ENCODE data around the gene PPIL1.
"Not testable (repeated sequence)": the region's sequence is repeated elsewhere in the genome, so short reads cannot be mapped to it uniquely, and the experiment has no call there.

Gene PPIL1

GRCh38 chr6:36874443-36875249, at the start of gene PPIL1:
Gene PPIL1, minus strand, starts transcription at chr6:36874803. Its CDS starts 31 bp downstream, at chr6:36874772.
- peak; percentile 88 for DNase-seq (ENCODE audit: low spot score)

- DNase-seq (ENCODE audit: low spot score), result no peak
Observed at GRCh38 chr6:36924131-36924530, 49.5 kb upstream of the PPIL1 start.

- no peak for DNase-seq (ENCODE audit: low spot score)
Observed at GRCh38 chr6:36920546-36920945, 45.9 kb upstream of the PPIL1 start.

- DNase-seq (ENCODE audit: low spot score), result no peak
Observed at GRCh38 chr6:36920049-36920448, 45.4 kb upstream of the PPIL1 start.

GRCh38 chr6:36917541-36918193, 43.1 kb upstream of the PPIL1 start:
- no peak for DNase-seq (ENCODE audit: low spot score)

GRCh38 chr6:36916126-36916525, 41.5 kb upstream of the PPIL1 start:
- no peak for DNase-seq (ENCODE audit: low spot score)

GRCh38 chr6:36915599-36915998, 41.0 kb upstream of the PPIL1 start:
- DNase-seq (ENCODE audit: low spot score), result no peak

- DNase-seq (ENCODE audit: low spot score), result peak; percentile 26
Observed at GRCh38 chr6:36914227-36914794, 39.7 kb upstream of the PPIL1 start.

GRCh38 chr6:36913082-36913481, 38.5 kb upstream of the PPIL1 start:
- no peak for DNase-seq (ENCODE audit: low spot score)

GRCh38 chr6:36912586-36912985, 38.0 kb upstream of the PPIL1 start:
- no peak for DNase-seq (ENCODE audit: low spot score)

GRCh38 chr6:36912030-36912454, 37.4 kb upstream of the PPIL1 start:
- no peak for DNase-seq (ENCODE audit: low spot score)

- no peak for DNase-seq (ENCODE audit: low spot score)
Observed at GRCh38 chr6:36908747-36909146, 34.1 kb upstream of the PPIL1 start.

- DNase-seq (ENCODE audit: low spot score), result no peak
Observed at GRCh38 chr6:36907781-36908180, 33.2 kb upstream of the PPIL1 start.

GRCh38 chr6:36906539-36907325, 32.1 kb upstream of the PPIL1 start:
- no peak for DNase-seq (ENCODE audit: low spot score)

GRCh38 chr6:36904851-36905393, 30.3 kb upstream of the PPIL1 start:
- no peak for DNase-seq (ENCODE audit: low spot score)

GRCh38 chr6:36904114-36904513, 29.5 kb upstream of the PPIL1 start:
- no peak for DNase-seq (ENCODE audit: low spot score)

GRCh38 chr6:36897609-36898008, 23.0 kb upstream of the PPIL1 start:
- no peak for DNase-seq (ENCODE audit: low spot score)

- no peak for DNase-seq (ENCODE audit: low spot score)
Observed at GRCh38 chr6:36893976-36894932, 19.7 kb upstream of the PPIL1 start.

GRCh38 chr6:36891153-36891552, 16.6 kb upstream of the PPIL1 start:
- not testable (repeated sequence) for DNase-seq (ENCODE audit: low spot score)

GRCh38 chr6:36890112-36890663, 15.6 kb upstream of the PPIL1 start:
- DNase-seq (ENCODE audit: low spot score), result no peak

Data from hematopoietic multipotent progenitor cell treated with erythropoietin and hydrocortisone succinate and interleukin-3 and kit ligand, for 17 days (in vitro differentiated cells).